ENCODE data around the gene C1QTNF1.

DNA sequence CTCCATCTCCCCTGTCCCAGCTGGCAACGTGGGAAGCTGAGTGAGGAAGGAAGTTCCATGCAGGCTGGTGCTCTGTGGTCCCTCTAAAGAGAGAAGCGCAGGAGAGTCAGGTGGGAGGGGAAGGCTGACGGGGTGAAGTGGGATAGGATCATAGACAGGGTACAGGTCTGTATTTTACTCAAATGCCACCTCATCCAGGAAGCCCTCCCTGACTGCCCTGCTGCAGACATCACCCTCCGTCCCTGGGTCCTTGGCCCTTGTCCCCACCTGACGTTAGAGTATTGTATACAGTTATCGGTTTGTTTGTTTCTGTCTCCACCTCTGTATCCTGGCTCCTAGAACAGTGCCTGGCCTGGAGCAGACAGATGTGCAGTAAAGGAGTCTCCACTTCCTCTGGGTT is 26.1 kb upstream of the C1QTNF1 start:
- TF ChIP-seq CEBPB (IDR thresholded peaks at IDR 0.05), result no peak
- no peak for TF ChIP-seq EP300 (IDR thresholded peaks at IDR 0.05; ENCODE audit: borderline replicate concordance)

Data from Ishikawa (cell line).